Mesodermal cell (in vitro differentiated cells): Measurements from ENCODE around the gene LSM5.

Experiments
- H3K27ac ChIP-seq: 2 replicates; pipeline ENCODE4 v1.7.0; 2013; ENCODE audit warnings: mild to moderate bottlenecking, low read depth, low read length, moderate library complexity; ENCODE audit not compliant: severe bottlenecking
- H3K36me3 ChIP-seq: 2 replicates; pipeline ENCODE4 v1.7.1; 2013; ENCODE audit warnings: mild to moderate bottlenecking, low read length, moderate library complexity; ENCODE audit not compliant: control insufficient read depth, insufficient read depth
- H3K4me1 ChIP-seq: one replicate; pipeline ENCODE4 v1.7.1; 2013; ENCODE audit warnings: mild to moderate bottlenecking, low read length; ENCODE audit not compliant: insufficient read depth, control insufficient read depth, poor library complexity, severe bottlenecking
- H3K4me3 ChIP-seq: 2 replicates; pipeline ENCODE4 v1.7.0; 2013; ENCODE audit warnings: low read length, control low read depth, mild to moderate bottlenecking; ENCODE audit not compliant: insufficient read depth, poor library complexity, severe bottlenecking; ENCODE audit errors: extremely low read depth
- H3K9me3 ChIP-seq: 2 replicates; pipeline ENCODE4 v1.7.1; 2013; ENCODE audit warnings: mild to moderate bottlenecking, low read length, moderate library complexity; ENCODE audit not compliant: control insufficient read depth
- WGBS, 2 experiments: methylation state at CpG; one replicate each; pipeline ENCODE4 v1.1.5; 2013; ENCODE audit warnings: missing lambda C conversion rate in 2 of 2; ENCODE audit not compliant: insufficient coverage in 2 of 2; 5-methylcytosine and 5-hydroxymethylcytosine counted together

The LSM5 gene

GRCh38 chr7:32462977-32463376 lies 27.2 kb downstream of the LSM5 start:
- WGBS, 2 experiments, result 80 to 100% methylated on average over 1 of the region's 1 CpG
- no peaks in the 10 kb centered on the region for H3K9me3 ChIP-seq
- H3K36me3 ChIP-seq, result no peaks in the 10 kb centered on the region
- H3K4me3 ChIP-seq, result no peak overlapping the region
- no peak overlapping the region for H3K27ac ChIP-seq
- H3K4me1 ChIP-seq, result no peaks in the 10 kb centered on the region

GRCh38 chr7:32462451-32462850 lies 27.7 kb downstream of the LSM5 start:
- Histone ChIP-seq H3K4me1 (no peaks in the 10 kb centered on the region), H3K36me3 (no peaks in the 10 kb centered on the region), H3K4me3 (no peak overlapping the region), H3K9me3 (no peaks in the 10 kb centered on the region), H3K27ac (no peak overlapping the region)

GRCh38 chr7:32461484-32461883 lies 28.7 kb downstream of the LSM5 start:
- Histone ChIP-seq H3K4me3 (no peak overlapping the region), H3K36me3 (no peaks in the 10 kb centered on the region), H3K27ac (no peak overlapping the region), H3K9me3 (no peaks in the 10 kb centered on the region), H3K4me1 (no peaks in the 10 kb centered on the region)
- WGBS, 2 experiments, result 76% methylated on average over 2 of the region's 2 CpGs; no CpG with 5 or more reads in 1 of the 2 experiments

GRCh38 chr7:32459788-32460187 lies 30.4 kb downstream of the LSM5 start:
- WGBS, 2 experiments, result 82 to 89% methylated on average over 2 of the region's 2 CpGs
- Histone ChIP-seq H3K4me1 (no peaks in the 10 kb centered on the region), H3K27ac (no peak overlapping the region), H3K36me3 (no peaks in the 10 kb centered on the region), H3K4me3 (no peak overlapping the region), H3K9me3 (no peaks in the 10 kb centered on the region)

GRCh38 chr7:32458025-32458424 lies 32.2 kb downstream of the LSM5 start:
- H3K36me3 ChIP-seq, result no peaks in the 10 kb centered on the region
- 86 to 88% methylated on average over 1 to 2 of the region's 3 CpGs for WGBS, 2 experiments
- no peaks in the 10 kb centered on the region for H3K9me3 ChIP-seq
- H3K27ac ChIP-seq, result no peak overlapping the region
- no peaks in the 10 kb centered on the region for H3K4me1 ChIP-seq
- H3K4me3 ChIP-seq, result no peak overlapping the region

- Histone ChIP-seq H3K4me1 (no peaks in the 10 kb centered on the region), H3K36me3 (no peaks in the 10 kb centered on the region), H3K9me3 (no peaks in the 10 kb centered on the region), H3K27ac (no peak overlapping the region), H3K4me3 (no peak overlapping the region)
- no CpG with 5 or more reads among the region's 8 CpGs for WGBS, 2 experiments
These were observed 36.7 kb downstream of the LSM5 start for GRCh38 chr7:32453341-32454011.

GRCh38 chr7:32447218-32447617 lies 43.0 kb downstream of the LSM5 start:
- 72% methylated on average over 2 of the region's 2 CpGs; no CpG with 5 or more reads in 1 of the 2 experiments for WGBS, 2 experiments

GRCh38 chr7:32436146-32436928 lies 53.8 kb downstream of the LSM5 start:
- 93% methylated on average over 4 of the region's 5 CpGs; no CpG with 5 or more reads in 1 of the 2 experiments for WGBS, 2 experiments
- no peaks in the 10 kb centered on the region for H3K36me3 ChIP-seq
- no peak overlapping the region for H3K27ac ChIP-seq
- H3K4me3 ChIP-seq, result no peak overlapping the region
- no peaks in the 10 kb centered on the region for H3K9me3 ChIP-seq
- H3K4me1 ChIP-seq, result no peaks in the 10 kb centered on the region

More at GRCh38 chr7:32447218-32447617, 43.0 kb downstream of the LSM5 start:
- no peaks in the 10 kb centered on the region for H3K4me1 ChIP-seq
- H3K4me3 ChIP-seq, result no peak overlapping the region
- H3K27ac ChIP-seq, result no peak overlapping the region
- no peaks in the 10 kb centered on the region for H3K9me3 ChIP-seq
- no peaks in the 10 kb centered on the region for H3K36me3 ChIP-seq
